CD4-positive, alpha-beta T cell treated with Interleukin-15 for 4 hours (primary cell): Measurements from ENCODE around the gene SCGB1C1.

ENCODE experiments used
- DNase-seq: peaks from one replicate; pipeline ENCODE4 v3.0.0-alpha.2; 2020; ENCODE audit warnings: low spot score

SCGB1C1 gene

GRCh38 chr11:205221-206001 is 12.5 kb downstream of the SCGB1C1 start:
- no peak for DNase-seq

- no peak for DNase-seq
These were observed 13.1 kb downstream of the SCGB1C1 start for GRCh38 chr11:206002-206384.

GRCh38 chr11:206526-207207 is 13.8 kb downstream of the SCGB1C1 start:
- no peak for DNase-seq

- DNase-seq = peak; percentile 98
These were observed 14.5 kb downstream of the SCGB1C1 start, which contains the start of the genes BET1L and RIC8A for GRCh38 chr11:207208-207862. TSS of gene BET1L (minus strand) at chr11:207399. CDS start at chr11:207321, 78 bp downstream. TSS of gene RIC8A (plus strand) at chr11:207708. CDS start at chr11:208855, 1,147 bp downstream.

GRCh38 chr11:207863-208180 is 14.9 kb downstream of the SCGB1C1 start:
- DNase-seq = no peak

GRCh38 chr11:208181-208916 is 15.5 kb downstream of the SCGB1C1 start:
- peak; percentile 80 for DNase-seq

GRCh38 chr11:208917-209260 is 16.0 kb downstream of the SCGB1C1 start:
- DNase-seq = no peak

GRCh38 chr11:209275-210121 is 16.6 kb downstream of the SCGB1C1 start:
- DNase-seq = no peak

- no peak for DNase-seq
These were observed 17.4 kb downstream of the SCGB1C1 start for GRCh38 chr11:210122-210802.

GRCh38 chr11:210803-211180 is 17.9 kb downstream of the SCGB1C1 start:
- no peak for DNase-seq

- DNase-seq = no peak
These were observed 18.4 kb downstream of the SCGB1C1 start for GRCh38 chr11:211295-211694.

- DNase-seq = no peak
These were observed 18.9 kb downstream of the SCGB1C1 start for GRCh38 chr11:211741-212140.

- DNase-seq = no peak
These were observed 19.5 kb downstream of the SCGB1C1 start for GRCh38 chr11:212150-213100.

GRCh38 chr11:213111-213510 is 20.2 kb downstream of the SCGB1C1 start:
- no peak for DNase-seq

- no peak for DNase-seq
These were observed 21.2 kb downstream of the SCGB1C1 start for GRCh38 chr11:214083-214482.

- no peak for DNase-seq
These were observed 22.7 kb downstream of the SCGB1C1 start for GRCh38 chr11:215581-216037.

GRCh38 chr11:216081-216974 is 23.4 kb downstream of the SCGB1C1 start:
- DNase-seq = no peak

- no peak for DNase-seq
These were observed 24.8 kb downstream of the SCGB1C1 start for GRCh38 chr11:217704-218103.
